Mononuclear cell (primary cell): ENCODE data around the gene KIF5C. TPM values are rescaled to one million over a fixed set of nuclear protein-coding genes. Genes with fewer than 3 reads are reported as not detected.
"Not testable (repeated sequence)": the region's sequence is repeated elsewhere in the genome, so short reads cannot be mapped to it uniquely, and the experiment has no call there.

Experiments
- H3K27me3 ChIP-seq: 2 replicates; pipeline ENCODE4 v1.6.0; 2011; ENCODE audit warnings: low read length, control low read depth; ENCODE audit not compliant: insufficient read depth
- H3K4me1 ChIP-seq: 2 replicates; pipeline ENCODE4 v1.5.1; 2011; ENCODE audit warnings: mild to moderate bottlenecking, low read length, control low read depth; ENCODE audit not compliant: insufficient read depth
- H3K4me3 ChIP-seq: 2 replicates; pipeline ENCODE4 v1.5.1; 2011; ENCODE audit warnings: mild to moderate bottlenecking, low read length, moderate library complexity
- H3K9me3 ChIP-seq: 2 replicates; pipeline ENCODE4 v1.5.1; 2011; ENCODE audit warnings: low read depth, mild to moderate bottlenecking, control low read depth, low read length
- total RNA-seq: library from RNA; depleted of rRNA; stranded (reverse); fragments of >200 nt; gene quantifications from one replicate; pipeline ENCODE4 v1.2.3, GENCODE V29; 2012

The KIF5C gene
- 4.4 TPM for total RNA-seq

GRCh38 chr2:148874868-148875341, at the start of gene KIF5C:
Gene KIF5C (plus strand): TSS chr2:148875227. CDS start chr2:148875618, 391 bp downstream.
- Histone ChIP-seq H3K27me3 (peaks cover 63% of the 10 kb centered on the region), H3K4me1 (peaks cover 13% of the 10 kb centered on the region), H3K4me3 (peak within 1 kb of the TSS; percentile 16)

GRCh38 chr2:148826791-148827190, 48.2 kb upstream of the KIF5C start:
- H3K4me3 ChIP-seq = no peak overlapping the region
- H3K27me3 ChIP-seq = no peaks in the 10 kb centered on the region
- H3K9me3 ChIP-seq = no peaks in the 10 kb centered on the region
- H3K4me1 ChIP-seq = no peaks in the 10 kb centered on the region

More at GRCh38 chr2:148874868-148875341, at the start of gene KIF5C:
- H3K9me3 ChIP-seq = no peaks in the 10 kb centered on the region

GRCh38 chr2:148828941-148829340, 46.1 kb upstream of the KIF5C start:
- no peak overlapping the region for H3K4me3 ChIP-seq
- H3K27me3 ChIP-seq = no peaks in the 10 kb centered on the region
- no peaks in the 10 kb centered on the region for H3K9me3 ChIP-seq
- no peaks in the 10 kb centered on the region for H3K4me1 ChIP-seq

- H3K4me1 ChIP-seq = no peaks in the 10 kb centered on the region
- H3K4me3 ChIP-seq = no peak overlapping the region
- H3K9me3 ChIP-seq = no peaks in the 10 kb centered on the region
- H3K27me3 ChIP-seq = no peaks in the 10 kb centered on the region
Observed at GRCh38 chr2:148829618-148830017, 45.4 kb upstream of the KIF5C start.

GRCh38 chr2:148832637-148833036, 42.4 kb upstream of the KIF5C start:
- no peaks in the 10 kb centered on the region for H3K27me3 ChIP-seq

GRCh38 chr2:148842050-148842449, 33.0 kb upstream of the KIF5C start:
- no peaks in the 10 kb centered on the region for H3K9me3 ChIP-seq
- H3K4me1 ChIP-seq = no peaks in the 10 kb centered on the region
- H3K27me3 ChIP-seq = no peaks in the 10 kb centered on the region
- no peak overlapping the region for H3K4me3 ChIP-seq

More at GRCh38 chr2:148832637-148833036, 42.4 kb upstream of the KIF5C start:
- Histone ChIP-seq H3K9me3 (no peaks in the 10 kb centered on the region), H3K4me3 (no peak overlapping the region), H3K4me1 (no peaks in the 10 kb centered on the region)

GRCh38 chr2:148848146-148848545, 26.9 kb upstream of the KIF5C start:
- H3K27me3 ChIP-seq = peaks cover 3% of the 10 kb centered on the region
- no peak overlapping the region for H3K4me3 ChIP-seq
- no peaks in the 10 kb centered on the region for H3K4me1 ChIP-seq
- peaks cover 7% of the 10 kb centered on the region for H3K9me3 ChIP-seq

GRCh38 chr2:148853458-148853857, 21.6 kb upstream of the KIF5C start:
- H3K4me1 ChIP-seq = no peaks in the 10 kb centered on the region
- no peaks in the 10 kb centered on the region for H3K9me3 ChIP-seq
- H3K4me3 ChIP-seq = no peak overlapping the region
- H3K27me3 ChIP-seq = peaks cover 6% of the 10 kb centered on the region

- no peaks in the 10 kb centered on the region for H3K4me1 ChIP-seq
Observed at GRCh38 chr2:148860037-148860436, 15.0 kb upstream of the KIF5C start.

GRCh38 chr2:148861367-148861766, 13.7 kb upstream of the KIF5C start:
- Histone ChIP-seq H3K4me1 (no peaks in the 10 kb centered on the region), H3K4me3 (no peak overlapping the region), H3K27me3 (peaks cover 3% of the 10 kb centered on the region), H3K9me3 (no peaks in the 10 kb centered on the region)

More at GRCh38 chr2:148860037-148860436, 15.0 kb upstream of the KIF5C start:
- H3K9me3 ChIP-seq = no peaks in the 10 kb centered on the region
- no peak overlapping the region for H3K4me3 ChIP-seq
- H3K27me3 ChIP-seq = peaks cover 5% of the 10 kb centered on the region

GRCh38 chr2:148862478-148862877, 12.5 kb upstream of the KIF5C start:
- H3K9me3 ChIP-seq, H3K4me1 ChIP-seq, H3K4me3 ChIP-seq, H3K27me3 ChIP-seq: not testable (repeated sequence)

- Histone ChIP-seq H3K4me3 (no peak overlapping the region), H3K9me3 (no peaks in the 10 kb centered on the region), H3K4me1 (no peaks in the 10 kb centered on the region), H3K27me3 (peaks cover 25% of the 10 kb centered on the region)
Observed at GRCh38 chr2:148865512-148865911, 9.5 kb upstream of the KIF5C start.

- H3K9me3 ChIP-seq = no peaks in the 10 kb centered on the region
- H3K4me1 ChIP-seq = no peaks in the 10 kb centered on the region
- H3K27me3 ChIP-seq = peaks cover 30% of the 10 kb centered on the region
- no peak overlapping the region for H3K4me3 ChIP-seq
Observed at GRCh38 chr2:148866091-148866490, 8.9 kb upstream of the KIF5C start.

- Histone ChIP-seq H3K4me1 (no peaks in the 10 kb centered on the region), H3K27me3 (peaks cover 32% of the 10 kb centered on the region), H3K9me3 (no peaks in the 10 kb centered on the region), H3K4me3 (no peak overlapping the region)
Observed at GRCh38 chr2:148867079-148867769, 7.8 kb upstream of the KIF5C start.

- Histone ChIP-seq H3K9me3 (peaks cover 2% of the 10 kb centered on the region), H3K4me3 (no peak overlapping the region), H3K4me1 (peaks cover 13% of the 10 kb centered on the region), H3K27me3 (peaks cover 60% of the 10 kb centered on the region)
Observed at GRCh38 chr2:148875387-148876051, 492 bp downstream of the KIF5C start.
